MCF 10A (cell line): ENCODE measurements around the gene INS. TPM values are rescaled to one million over a fixed set of nuclear protein-coding genes. Genes with fewer than 3 reads are reported as not detected.

Experiments
- BruUV-seq: library from RNA; stranded (reverse); fragments of 400-500 nt; replicated peaks from 2 replicates; lab custom pipeline; 2021; lab: Mats Ljungman, UMichigan
- CTCF ChIA-PET: fragments of 300-600 bp; sonication (Branson Sonifier 250); formaldehyde crosslinking; extraction: SDS; loops from one replicate; lab custom pipeline; 2021; ENCODE audit warnings: antibody characterized with exemption, inconsistent platforms; lab: Yijun Ruan, JAX
- POLR2A ChIA-PET: fragments of 300-600, 350-650 bp; sonication (Branson Sonifier 250); formaldehyde crosslinking; extraction: SDS; loops from one replicate; lab custom pipeline; 2020; ENCODE audit warnings: antibody characterized with exemption, inconsistent platforms; lab: Yijun Ruan, JAX
- DNase-seq: peaks from one replicate; pipeline ENCODE4 v3.0.0-alpha.2; 2018; ENCODE audit not compliant: unreplicated experiment
- H3K27ac Mint-ChIP-seq: one replicate; pipeline ENCODE4 v1.8.0; 2022; ENCODE audit warnings: mild to moderate bottlenecking, low read depth, mixed read lengths; ENCODE audit not compliant: unreplicated experiment
- H3K27me3 Mint-ChIP-seq: one replicate; pipeline ENCODE4 v1.8.0; 2022; ENCODE audit warnings: mixed read lengths; ENCODE audit not compliant: insufficient read depth, unreplicated experiment
- H3K36me3 Mint-ChIP-seq: one replicate; pipeline ENCODE4 v1.8.0; 2022; ENCODE audit warnings: mild to moderate bottlenecking, moderate library complexity, mixed read lengths; ENCODE audit not compliant: insufficient read depth, unreplicated experiment
- H3K4me1 Mint-ChIP-seq: one replicate; pipeline ENCODE4 v1.8.0; 2022; ENCODE audit warnings: mixed read lengths; ENCODE audit not compliant: insufficient read depth, unreplicated experiment
- H3K4me3 Mint-ChIP-seq: one replicate; pipeline ENCODE4 v1.8.0; 2022; ENCODE audit warnings: mild to moderate bottlenecking, moderate library complexity, mixed read lengths; ENCODE audit not compliant: unreplicated experiment
- H3K9me3 Mint-ChIP-seq: one replicate; pipeline ENCODE4 v1.8.0; 2022; ENCODE audit warnings: mixed read lengths; ENCODE audit not compliant: unreplicated experiment
- CTCF ChIP-seq: fragments of 200-600 bp; IDR thresholded peaks from one replicate; pipeline ENCODE4 v1.8.0; 2022; ENCODE audit warnings: antibody characterized with exemption, mild to moderate bottlenecking; ENCODE audit not compliant: unreplicated experiment
- intact Hi-C: fragments of 100-400 bp; cut with micrococcal nuclease; formaldehyde crosslinking; loops from 2 replicates; pipeline ENCODE4 v1.14.1; 2022
- total RNA-seq: library from RNA; stranded (reverse); gene quantifications from 2 replicates; pipeline ENCODE4 v1.2.3, GENCODE V29; 2022

Gene INS
- total RNA-seq, 1 experiment from 2014 or later: not detected

GRCh38 chr11:2138068-2138430 lies 23.0 kb downstream of the INS start:
- peaks cover 4% of the 10 kb centered on the region for H3K36me3 Mint-ChIP-seq
- ChIA-PET CTCF (no interaction called here), POLR2A (no interaction called here)

GRCh38 chr11:2137202-2138067 lies 23.6 kb downstream of the INS start:
- Mint-ChIP-seq H3K36me3 (peaks cover 4% of the 10 kb centered on the region), H3K9me3 (no peaks in the 10 kb centered on the region), H3K27me3 (peaks cover 70% of the 10 kb centered on the region), H3K4me3 (peak overlapping the region; percentile 29), H3K27ac (no peak overlapping the region), H3K4me1 (peaks cover 5% of the 10 kb centered on the region)
- intact Hi-C loops: no loop called here
- TF ChIP-seq CTCF: no peak
- POLR2A ChIA-PET: no interaction called here
- no TSS peak for BruUV-seq
- CTCF ChIA-PET: no interaction called here
- DNase-seq: peak; percentile 19

More at GRCh38 chr11:2138068-2138430, 23.0 kb downstream of the INS start:
- DNase-seq: no peak
- peaks cover 70% of the 10 kb centered on the region for H3K27me3 Mint-ChIP-seq
- no TSS peak for BruUV-seq
- H3K4me3 Mint-ChIP-seq: peak overlapping the region; percentile 57
- H3K9me3 Mint-ChIP-seq: no peaks in the 10 kb centered on the region
- no peak overlapping the region for H3K27ac Mint-ChIP-seq
- peaks cover 11% of the 10 kb centered on the region for H3K4me1 Mint-ChIP-seq
- no peak for TF ChIP-seq CTCF
- intact Hi-C loops: no loop called here

GRCh38 chr11:2136952-2137201 lies 24.1 kb downstream of the INS start:
- intact Hi-C loops: no loop called here
- no TSS peak for BruUV-seq
- peaks cover 70% of the 10 kb centered on the region for H3K27me3 Mint-ChIP-seq

More at GRCh38 chr11:2136952-2137201, 24.1 kb downstream of the INS start:
- no peak for DNase-seq
- CTCF ChIA-PET: no interaction called here
- POLR2A ChIA-PET: no interaction called here
- peak overlapping the region; percentile 29 for H3K4me3 Mint-ChIP-seq
- TF ChIP-seq CTCF: no peak
- peaks cover 5% of the 10 kb centered on the region for H3K36me3 Mint-ChIP-seq
- no peaks in the 10 kb centered on the region for H3K4me1 Mint-ChIP-seq
- no peaks in the 10 kb centered on the region for H3K9me3 Mint-ChIP-seq
- H3K27ac Mint-ChIP-seq: no peak overlapping the region
